Endodermal cell (in vitro differentiated cells): ENCODE data around the gene PRR5. TPM values are rescaled to one million over a fixed set of nuclear protein-coding genes. Genes with fewer than 3 reads are reported as not detected.

Source experiments
- DNase-seq: peaks from one replicate; pipeline ENCODE4 v3.0.0-alpha.2; 2017
- H3K27ac ChIP-seq: 2 replicates; pipeline ENCODE4 v1.5.1; 2013; ENCODE audit warnings: mild to moderate bottlenecking, low read depth, low read length, moderate library complexity
- H3K27me3 ChIP-seq: 2 replicates; pipeline ENCODE4 v1.6.1; 2013; ENCODE audit warnings: mild to moderate bottlenecking, low read length, moderate library complexity; ENCODE audit not compliant: insufficient read depth, control insufficient read depth, poor library complexity, severe bottlenecking
- H3K36me3 ChIP-seq: 2 replicates; pipeline ENCODE4 v1.7.0; 2013; ENCODE audit warnings: mild to moderate bottlenecking, low read length, moderate library complexity; ENCODE audit not compliant: control insufficient read depth, insufficient read depth
- H3K4me1 ChIP-seq: one replicate; pipeline ENCODE4 v1.7.0; 2013; ENCODE audit warnings: low read length; ENCODE audit not compliant: control insufficient read depth, insufficient read depth
- H3K4me3 ChIP-seq: 2 replicates; pipeline ENCODE4 v1.5.1; 2013; ENCODE audit warnings: mild to moderate bottlenecking, low read length, moderate library complexity
- H3K9ac ChIP-seq: 2 replicates; pipeline ENCODE4 v1.6.1; 2013; ENCODE audit warnings: mild to moderate bottlenecking, low read length, moderate library complexity; ENCODE audit not compliant: poor library complexity, severe bottlenecking; ENCODE audit errors: extremely low read depth
- H3K9me3 ChIP-seq: 2 replicates; pipeline ENCODE4 v1.6.1; 2013; ENCODE audit warnings: mild to moderate bottlenecking, low read length, moderate library complexity; ENCODE audit not compliant: control insufficient read depth
- H3K27ac Mint-ChIP-seq: 2 replicates; pipeline ENCODE4 v1.8.0; 2020; ENCODE audit warnings: mixed read lengths
- H3K27me3 Mint-ChIP-seq: 2 replicates; pipeline ENCODE4 v1.8.0; 2021; ENCODE audit warnings: mild to moderate bottlenecking, mixed read lengths; ENCODE audit not compliant: insufficient read depth
- H3K36me3 Mint-ChIP-seq: 2 replicates; pipeline ENCODE4 v1.8.0; 2020; ENCODE audit warnings: low read depth, mixed read lengths
- H3K4me1 Mint-ChIP-seq: 2 replicates; pipeline ENCODE4 v1.8.0; 2020; ENCODE audit warnings: mixed read lengths
- H3K4me3 Mint-ChIP-seq: 2 replicates; pipeline ENCODE4 v1.8.0; 2020; ENCODE audit warnings: mild to moderate bottlenecking, moderate library complexity, mixed read lengths
- H3K9me3 Mint-ChIP-seq: 2 replicates; pipeline ENCODE4 v1.8.0; 2020; ENCODE audit warnings: mild to moderate bottlenecking, mixed read lengths
- WGBS, 2 experiments: methylation state at CpG; one replicate each; pipeline versions ENCODE4 v1.1.5 to v1.1.7; 2013; ENCODE audit warnings: missing lambda C conversion rate in 2 of 2, mixed read lengths in 1 of 2; ENCODE audit not compliant: insufficient coverage in 1 of 2, insufficient read length in 1 of 2; 5-methylcytosine and 5-hydroxymethylcytosine counted together
- total RNA-seq, 2 donors: library from RNA; stranded (reverse); fragmentation: NEBNext Ultra II Directional in 1 of 2; extraction: Animal tissue kit (Norgen Biotek cat#: 25700) in 1 of 2; gene quantifications; 2 replicates in 1 of 2; 3 replicates in 1 of 2; pipeline ENCODE4 v1.2.1, GENCODE V29; 2021
- TF ChIP-seq, protein P1 (sequence below): fragments of 200-600 bp; sonication (generic); conservative IDR thresholded peaks from 2 replicates; pipeline ENCODE4 v1.5.0; 2021; ENCODE audit warnings: antibody characterized with exemption, mild to moderate bottlenecking

The PRR5 gene
- total RNA-seq, 2 donors from 2014 or later: 32.0 to 37.2 TPM

DNA sequence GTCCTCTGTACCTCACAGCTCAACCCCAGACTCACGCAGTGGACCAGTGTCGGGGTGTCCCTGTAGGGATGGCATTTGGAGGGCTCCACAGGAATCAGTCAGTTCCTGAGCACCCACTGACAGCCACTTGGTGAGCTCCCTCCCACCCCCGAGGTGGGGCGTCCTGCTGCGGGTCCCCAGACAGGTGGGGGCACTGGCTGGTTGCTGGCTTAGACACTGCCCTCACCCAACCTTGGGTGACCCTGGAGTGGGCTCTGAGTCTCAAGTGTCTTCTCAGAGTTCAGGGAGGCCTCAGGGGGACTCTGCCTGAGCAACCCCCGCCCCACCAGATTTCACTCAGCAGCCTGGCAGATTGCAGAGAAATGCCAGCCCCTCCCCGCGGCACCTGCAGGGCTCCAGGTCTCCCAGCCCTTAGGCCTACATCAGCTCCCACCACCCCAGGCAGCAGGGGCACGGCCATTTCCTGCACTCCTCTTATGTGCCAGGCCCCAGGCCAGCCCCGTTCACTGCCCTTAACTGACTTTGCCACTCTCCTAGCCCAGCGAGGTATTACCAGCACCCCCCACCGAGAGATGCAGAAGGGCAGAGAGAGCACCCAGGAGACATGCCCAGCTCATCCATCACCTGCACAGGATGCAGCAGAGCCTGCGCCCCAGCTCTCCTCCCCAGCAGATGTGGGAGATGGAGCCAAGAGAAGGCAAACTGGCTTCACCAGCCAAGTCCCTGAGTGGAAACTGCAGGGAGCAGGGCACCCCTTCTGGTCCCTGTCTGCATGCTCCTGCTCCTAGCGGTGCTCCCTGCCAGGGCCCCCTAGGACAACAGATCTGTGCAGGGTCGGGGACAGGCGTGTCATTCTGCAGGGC lies 2.4 kb downstream of the PRR5 start:
- Histone ChIP-seq H3K9ac (no peak overlapping the region), H3K9me3 (no peaks in the 10 kb centered on the region), H3K27me3 (peaks cover 21% of the 10 kb centered on the region), H3K36me3 (peaks cover 4% of the 10 kb centered on the region), H3K4me1 (peaks cover 6% of the 10 kb centered on the region), H3K4me3 (no peak overlapping the region), H3K27ac (no peak overlapping the region)
- TF ChIP-seq, protein P1, sequence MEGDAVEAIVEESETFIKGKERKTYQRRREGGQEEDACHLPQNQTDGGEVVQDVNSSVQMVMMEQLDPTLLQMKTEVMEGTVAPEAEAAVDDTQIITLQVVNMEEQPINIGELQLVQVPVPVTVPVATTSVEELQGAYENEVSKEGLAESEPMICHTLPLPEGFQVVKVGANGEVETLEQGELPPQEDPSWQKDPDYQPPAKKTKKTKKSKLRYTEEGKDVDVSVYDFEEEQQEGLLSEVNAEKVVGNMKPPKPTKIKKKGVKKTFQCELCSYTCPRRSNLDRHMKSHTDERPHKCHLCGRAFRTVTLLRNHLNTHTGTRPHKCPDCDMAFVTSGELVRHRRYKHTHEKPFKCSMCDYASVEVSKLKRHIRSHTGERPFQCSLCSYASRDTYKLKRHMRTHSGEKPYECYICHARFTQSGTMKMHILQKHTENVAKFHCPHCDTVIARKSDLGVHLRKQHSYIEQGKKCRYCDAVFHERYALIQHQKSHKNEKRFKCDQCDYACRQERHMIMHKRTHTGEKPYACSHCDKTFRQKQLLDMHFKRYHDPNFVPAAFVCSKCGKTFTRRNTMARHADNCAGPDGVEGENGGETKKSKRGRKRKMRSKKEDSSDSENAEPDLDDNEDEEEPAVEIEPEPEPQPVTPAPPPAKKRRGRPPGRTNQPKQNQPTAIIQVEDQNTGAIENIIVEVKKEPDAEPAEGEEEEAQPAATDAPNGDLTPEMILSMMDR: no peak
- Mint-ChIP-seq H3K27me3 (peaks cover 30% of the 10 kb centered on the region), H3K4me3 (peak overlapping the region; percentile 70), H3K9me3 (no peaks in the 10 kb centered on the region), H3K36me3 (peaks cover 4% of the 10 kb centered on the region), H3K4me1 (peaks cover 24% of the 10 kb centered on the region), H3K27ac (no peak overlapping the region)
- DNase-seq: no peak
- 94 to 96% methylated on average over 11 to 16 of the region's 16 CpGs for WGBS, 2 experiments

DNA sequence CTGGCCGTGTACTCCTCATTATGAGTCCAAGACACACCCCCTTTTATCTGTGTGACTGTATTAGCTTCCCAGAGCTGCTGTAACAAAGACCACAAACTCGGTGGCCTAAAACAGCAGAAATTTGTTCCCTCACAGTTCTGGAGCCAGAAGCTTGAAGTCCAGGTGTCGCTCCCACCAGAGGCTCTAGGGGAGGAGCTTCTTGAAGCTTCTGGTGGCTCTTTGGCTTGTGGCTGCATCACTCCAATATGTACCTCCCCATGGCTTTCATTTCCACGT lies 3.0 kb downstream of the PRR5 start:
- Histone ChIP-seq H3K27me3 (peaks cover 21% of the 10 kb centered on the region), H3K9me3 (no peaks in the 10 kb centered on the region), H3K4me1 (peaks cover 4% of the 10 kb centered on the region), H3K27ac (no peak overlapping the region), H3K36me3 (peaks cover 4% of the 10 kb centered on the region), H3K9ac (no peak overlapping the region), H3K4me3 (no peak overlapping the region)
- 90 to 95% methylated on average over 4 of the region's 4 CpGs for WGBS, 2 experiments
- TF ChIP-seq, protein P1: no peak
- Mint-ChIP-seq H3K36me3 (peaks cover 4% of the 10 kb centered on the region), H3K27ac (no peak overlapping the region), H3K27me3 (peaks cover 24% of the 10 kb centered on the region), H3K9me3 (no peaks in the 10 kb centered on the region), H3K4me1 (peaks cover 24% of the 10 kb centered on the region), H3K4me3 (no peak overlapping the region)
- DNase-seq: no peak

DNA sequence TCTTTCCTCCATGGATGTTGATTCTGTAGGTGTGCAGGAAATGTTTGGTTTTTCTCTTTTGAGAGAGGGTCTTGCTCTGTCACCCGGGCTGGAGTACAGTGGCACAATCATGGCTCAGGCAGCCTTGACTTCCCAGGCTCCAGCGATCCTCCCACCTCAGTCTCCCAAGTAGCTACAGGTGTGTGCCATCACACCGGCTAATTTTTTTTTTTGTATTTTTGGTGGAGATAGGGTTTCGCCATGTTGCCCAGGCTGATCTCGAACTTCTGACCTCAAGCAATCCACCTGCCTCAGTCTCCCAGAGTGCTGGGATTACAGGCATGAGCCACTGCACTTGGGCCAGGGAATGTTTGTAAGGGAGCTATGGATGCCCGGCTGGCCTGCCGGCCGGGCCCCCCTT lies 4.5 kb downstream of the PRR5 start:
- peaks cover 30% of the 10 kb centered on the region for H3K4me1 Mint-ChIP-seq
- 95 to 100% methylated on average over 2 to 8 of the region's 8 CpGs for WGBS, 2 experiments
- H3K27ac Mint-ChIP-seq: peak overlapping the region; percentile 62
- peaks cover 4% of the 10 kb centered on the region for H3K4me1 ChIP-seq
- no peak overlapping the region for H3K9ac ChIP-seq
- H3K9me3 ChIP-seq: no peaks in the 10 kb centered on the region
- no peak overlapping the region for H3K4me3 Mint-ChIP-seq
- no peak overlapping the region for H3K27ac ChIP-seq
- no peaks in the 10 kb centered on the region for H3K9me3 Mint-ChIP-seq
- peaks cover 12% of the 10 kb centered on the region for H3K27me3 ChIP-seq
- peaks cover 4% of the 10 kb centered on the region for H3K36me3 Mint-ChIP-seq
- H3K27me3 Mint-ChIP-seq: peaks cover 11% of the 10 kb centered on the region
- no peak for DNase-seq
- peaks cover 4% of the 10 kb centered on the region for H3K36me3 ChIP-seq
- no peak overlapping the region for H3K4me3 ChIP-seq
- TF ChIP-seq, protein P1: no peak
